GM12873 (cell line): ENCODE measurements around the gene DNAH12.

Experiments
- CTCF ChIP-seq: IDR thresholded peaks from 2 replicates; pipeline ENCODE4 v1.5.1; 2012; ENCODE audit warnings: low read depth, mild to moderate bottlenecking, moderate library complexity, low read length, control low read depth; ENCODE audit not compliant: insufficient read depth; ENCODE audit errors: missing control alignments

The DNAH12 gene

GRCh38 chr3:57577801-57578200 lies 33.7 kb upstream of the DNAH12 start:
- no peak for TF ChIP-seq CTCF

- TF ChIP-seq CTCF, result no peak
These were observed 32.0 kb upstream of the DNAH12 start for GRCh38 chr3:57575966-57576626.

GRCh38 chr3:57572096-57572495 lies 28.0 kb upstream of the DNAH12 start:
- TF ChIP-seq CTCF, result no peak

- TF ChIP-seq CTCF, result no peak
These were observed 26.7 kb upstream of the DNAH12 start for GRCh38 chr3:57570878-57571277.

GRCh38 chr3:57569859-57570450 lies 25.8 kb upstream of the DNAH12 start:
- no peak for TF ChIP-seq CTCF

- no peak for TF ChIP-seq CTCF
These were observed 15.4 kb upstream of the DNAH12 start for GRCh38 chr3:57559526-57559925.

GRCh38 chr3:57557085-57557537 lies 13.0 kb upstream of the DNAH12 start:
- no peak for TF ChIP-seq CTCF
